BJ (cell line): ENCODE measurements around the gene OPN5. TPM values are rescaled to one million over a fixed set of nuclear protein-coding genes. Genes with fewer than 3 reads are reported as not detected.

Experiments used
- CTCF ChIA-PET: fragments of 350-600 bp; formaldehyde crosslinking; extraction: SDS; loops from one replicate; lab custom pipeline; 2021; ENCODE audit warnings: antibody characterized with exemption, inconsistent platforms; lab: Yijun Ruan, JAX
- POLR2A ChIA-PET: fragments of 300-600 bp; sonication (Branson Sonifier 250); formaldehyde crosslinking; extraction: SDS; loops from one replicate; lab custom pipeline; 2021; ENCODE audit warnings: antibody characterized with exemption; lab: Charles Lee
- DNase-seq: peaks from one replicate; pipeline ENCODE4 v3.0.0-alpha.2; 2011; ENCODE audit warnings: low read depth
- H3K27me3 ChIP-seq: 2 replicates; pipeline ENCODE4 v1.6.0; 2011; ENCODE audit warnings: low read length; ENCODE audit not compliant: control insufficient read depth, insufficient read depth
- H3K36me3 ChIP-seq: 2 replicates; pipeline ENCODE4 v1.5.1; 2011; ENCODE audit warnings: low read length; ENCODE audit not compliant: control insufficient read depth, insufficient read depth
- H3K4me3 ChIP-seq: 2 replicates; pipeline ENCODE4 v1.5.1; 2011; ENCODE audit warnings: low read depth, mild to moderate bottlenecking, control low read depth, low read length
- CTCF ChIP-seq: IDR thresholded peaks from 2 replicates; pipeline ENCODE4 v1.5.1; 2011; ENCODE audit warnings: low read depth, mild to moderate bottlenecking, control low read depth, inconsistent platforms, low read length, moderate library complexity; ENCODE audit not compliant: insufficient read depth
- polyA plus RNA-seq: library from polyadenylated mRNA; depleted of rRNA; stranded (reverse); fragments of >200 nt; gene quantifications from 2 replicates; pipeline ENCODE4 v1.2.3, GENCODE V29; 2011

The OPN5 gene
- polyA plus RNA-seq, 1 experiment: not detected

GRCh38 chr6:47851091-47851490, 69.3 kb downstream of the OPN5 start:
- POLR2A ChIA-PET: no interaction called here

GRCh38 chr6:47852727-47853126, 70.9 kb downstream of the OPN5 start:
- no peak for TF ChIP-seq CTCF
- no peak for DNase-seq
- Histone ChIP-seq H3K27me3 (no peaks in the 10 kb centered on the region), H3K4me3 (no peak overlapping the region), H3K36me3 (no peaks in the 10 kb centered on the region)
- CTCF ChIA-PET: no interaction called here
- POLR2A ChIA-PET: no interaction called here

More at GRCh38 chr6:47851091-47851490, 69.3 kb downstream of the OPN5 start:
- TF ChIP-seq CTCF: no peak
- Histone ChIP-seq H3K36me3 (no peaks in the 10 kb centered on the region), H3K4me3 (no peak overlapping the region), H3K27me3 (no peaks in the 10 kb centered on the region)
- CTCF ChIA-PET: no interaction called here
- DNase-seq: no peak

GRCh38 chr6:47853766-47854165, 71.9 kb downstream of the OPN5 start:
- H3K36me3 ChIP-seq: no peaks in the 10 kb centered on the region
- TF ChIP-seq CTCF: no peak
- no peak overlapping the region for H3K4me3 ChIP-seq
- no peaks in the 10 kb centered on the region for H3K27me3 ChIP-seq
- DNase-seq: no peak
- ChIA-PET CTCF (no interaction called here), POLR2A (no interaction called here)

- no peak for TF ChIP-seq CTCF
- CTCF ChIA-PET: no interaction called here
- POLR2A ChIA-PET: no interaction called here
- Histone ChIP-seq H3K36me3 (no peaks in the 10 kb centered on the region), H3K27me3 (no peaks in the 10 kb centered on the region), H3K4me3 (no peak overlapping the region)
- DNase-seq: no peak
Measured at GRCh38 chr6:47854971-47855370, 73.1 kb downstream of the OPN5 start.

GRCh38 chr6:47859175-47859574, 77.3 kb downstream of the OPN5 start:
- no peak overlapping the region for H3K4me3 ChIP-seq
- POLR2A ChIA-PET: no interaction called here
- H3K36me3 ChIP-seq: no peaks in the 10 kb centered on the region
- CTCF ChIA-PET: no interaction called here
- no peaks in the 10 kb centered on the region for H3K27me3 ChIP-seq
- no peak for DNase-seq
- TF ChIP-seq CTCF: no peak
